Anterior cingulate cortex (tissue), 58 donors: ENCODE data around the gene HCN3.
"Not testable (repeated sequence)": the region's sequence is repeated elsewhere in the genome, so short reads cannot be mapped to it uniquely, and the experiment has no call there.

Experiments used
- DNase-seq, 58 donors: peaks; one replicate each; lab custom pipeline; 2025; lab: John Stamatoyannopoulos, UW

Gene HCN3

DNA sequence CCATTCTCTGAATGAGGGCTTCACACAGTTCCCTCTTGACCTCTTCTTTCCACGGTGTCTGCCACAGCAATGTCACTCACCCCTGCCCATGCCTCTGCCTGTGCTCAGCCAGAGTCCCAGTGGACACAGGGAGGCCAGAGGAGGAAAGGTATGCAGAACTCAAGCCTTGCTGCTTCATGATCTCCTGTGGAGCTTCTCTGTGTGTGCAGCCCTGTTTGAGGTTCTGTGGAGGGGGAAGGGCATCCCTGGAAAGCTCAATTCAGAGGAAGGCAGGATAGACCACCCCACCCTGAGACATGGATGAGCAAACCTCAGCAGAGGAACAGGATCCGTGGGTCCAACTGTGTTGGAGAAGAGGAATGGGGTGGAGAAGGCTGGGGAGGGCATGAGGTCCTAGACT is 2.0 kb downstream of the HCN3 start:
- DNase-seq, result peak in 3 of 58 donors; percentile 1 to 15 (median 15)

DNA sequence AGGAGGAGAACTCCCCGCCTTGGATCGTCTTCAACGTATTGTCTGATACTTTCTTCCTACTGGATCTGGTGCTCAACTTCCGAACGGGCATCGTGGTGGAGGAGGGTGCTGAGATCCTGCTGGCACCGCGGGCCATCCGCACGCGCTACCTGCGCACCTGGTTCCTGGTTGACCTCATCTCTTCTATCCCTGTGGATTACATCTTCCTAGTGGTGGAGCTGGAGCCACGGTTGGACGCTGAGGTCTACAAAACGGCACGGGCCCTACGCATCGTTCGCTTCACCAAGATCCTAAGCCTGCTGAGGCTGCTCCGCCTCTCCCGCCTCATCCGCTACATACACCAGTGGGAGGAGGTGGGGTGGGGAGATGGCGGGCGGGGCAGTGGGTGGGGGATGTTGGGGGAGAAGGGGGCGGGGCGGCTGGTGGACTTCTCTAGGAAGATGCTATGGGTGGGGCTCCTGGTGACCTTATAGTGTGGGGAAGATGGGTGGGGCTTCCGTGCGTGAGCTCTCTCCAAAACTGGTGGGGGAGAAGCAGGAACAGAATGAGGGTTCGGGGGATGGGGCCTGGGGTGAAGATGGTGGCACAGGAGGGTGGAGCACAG is 5.3 kb downstream of the HCN3 start:
- no peak for DNase-seq

DNA sequence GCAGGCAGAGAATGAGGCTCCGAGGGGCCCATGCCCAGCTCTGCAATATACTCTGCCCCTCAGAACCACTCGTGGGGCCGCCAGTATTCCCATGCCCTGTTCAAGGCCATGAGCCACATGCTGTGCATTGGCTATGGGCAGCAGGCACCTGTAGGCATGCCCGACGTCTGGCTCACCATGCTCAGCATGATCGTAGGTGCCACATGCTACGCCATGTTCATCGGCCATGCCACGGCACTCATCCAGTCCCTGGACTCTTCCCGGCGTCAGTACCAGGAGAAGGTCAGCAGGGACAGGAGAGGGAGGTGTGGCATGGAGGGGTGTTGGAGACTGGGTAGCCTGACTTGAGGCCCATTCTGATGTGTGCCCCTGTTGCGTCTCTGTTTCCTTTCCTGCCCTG is 7.2 kb downstream of the HCN3 start:
- no peak for DNase-seq

DNA sequence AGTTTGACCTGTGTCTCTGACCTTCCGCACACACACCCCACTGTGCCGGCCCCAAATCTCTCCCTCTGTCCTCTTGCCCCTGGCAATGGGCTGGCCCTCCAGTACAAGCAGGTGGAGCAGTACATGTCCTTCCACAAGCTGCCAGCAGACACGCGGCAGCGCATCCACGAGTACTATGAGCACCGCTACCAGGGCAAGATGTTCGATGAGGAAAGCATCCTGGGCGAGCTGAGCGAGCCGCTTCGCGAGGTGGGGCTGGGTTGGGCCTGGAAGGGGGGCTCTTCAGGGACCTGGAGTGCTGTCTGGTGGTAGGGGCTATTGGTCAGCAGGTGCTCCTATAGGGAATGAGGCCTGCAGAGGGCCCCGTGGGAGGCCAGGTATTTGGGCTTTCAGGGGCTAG is 7.8 kb downstream of the HCN3 start:
- no peak for DNase-seq

DNA sequence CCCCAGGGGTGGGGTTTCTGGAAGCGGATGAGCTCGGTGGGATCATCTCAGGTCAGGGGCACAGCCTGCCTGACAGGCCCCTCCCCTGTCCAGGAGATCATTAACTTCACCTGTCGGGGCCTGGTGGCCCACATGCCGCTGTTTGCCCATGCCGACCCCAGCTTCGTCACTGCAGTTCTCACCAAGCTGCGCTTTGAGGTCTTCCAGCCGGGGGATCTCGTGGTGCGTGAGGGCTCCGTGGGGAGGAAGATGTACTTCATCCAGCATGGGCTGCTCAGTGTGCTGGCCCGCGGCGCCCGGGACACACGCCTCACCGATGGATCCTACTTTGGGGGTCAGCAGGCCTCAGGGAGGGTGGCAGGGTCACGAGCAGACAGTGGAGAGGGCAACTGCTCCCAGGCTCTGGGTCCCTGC is 8.4 kb downstream of the HCN3 start:
- no peak for DNase-seq

DNA sequence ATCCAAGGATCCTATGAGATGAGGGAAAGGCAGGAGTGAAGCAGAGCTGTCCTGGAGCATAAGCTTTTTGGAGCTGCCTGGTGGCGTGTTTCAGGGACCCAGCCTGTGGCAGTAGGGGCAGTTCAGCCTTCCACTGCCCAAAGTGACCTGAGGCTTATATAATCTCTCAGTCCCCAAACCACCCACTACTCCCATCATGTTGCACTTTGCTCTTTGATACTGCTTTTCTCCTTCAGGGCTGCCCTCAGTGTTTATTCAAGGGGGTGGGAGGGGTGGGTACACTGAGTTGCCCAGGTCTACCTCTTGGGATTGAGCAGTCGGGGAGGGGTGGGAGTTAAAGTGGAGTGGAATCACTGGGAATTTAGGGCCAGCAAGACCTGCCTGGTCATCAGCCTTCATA is 9.3 kb downstream of the HCN3 start:
- no peak for DNase-seq

DNA sequence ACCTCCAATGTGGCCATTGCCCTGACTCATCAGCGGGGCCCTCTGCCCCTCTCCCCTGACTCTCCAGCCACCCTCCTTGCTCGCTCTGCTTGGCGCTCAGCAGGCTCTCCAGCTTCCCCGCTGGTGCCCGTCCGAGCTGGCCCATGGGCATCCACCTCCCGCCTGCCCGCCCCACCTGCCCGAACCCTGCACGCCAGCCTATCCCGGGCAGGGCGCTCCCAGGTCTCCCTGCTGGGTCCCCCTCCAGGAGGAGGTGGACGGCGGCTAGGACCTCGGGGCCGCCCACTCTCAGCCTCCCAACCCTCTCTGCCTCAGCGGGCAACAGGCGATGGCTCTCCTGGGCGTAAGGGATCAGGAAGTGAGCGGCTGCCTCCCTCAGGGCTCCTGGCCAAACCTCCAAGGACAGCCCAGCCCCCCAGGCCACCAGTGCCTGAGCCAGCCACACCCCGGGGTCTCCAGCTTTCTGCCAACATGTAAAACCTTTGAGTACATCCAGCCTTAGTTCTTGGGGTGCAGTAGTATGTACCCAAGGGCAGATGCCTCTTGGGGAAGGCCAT is 10.8 kb downstream of the HCN3 start:
- no peak for DNase-seq

DNA sequence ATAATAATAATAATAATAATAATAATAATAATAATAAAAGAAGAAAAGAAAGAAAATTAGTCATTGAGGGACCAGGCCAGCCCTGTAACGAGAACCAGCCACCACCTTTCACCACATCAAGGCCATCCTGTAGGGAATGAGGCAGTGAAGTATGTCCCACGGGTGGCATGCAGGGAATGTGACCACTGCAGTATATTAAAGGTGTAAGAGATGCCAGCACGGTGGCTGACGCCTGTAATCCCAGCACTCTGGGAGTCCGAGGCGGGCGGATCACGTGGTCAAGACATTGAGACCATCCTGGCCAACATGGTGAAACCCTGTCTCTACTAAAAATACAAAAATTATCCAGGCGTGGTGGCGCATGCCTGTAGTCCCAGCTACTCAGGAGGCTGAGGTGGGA is 13.7 kb downstream of the HCN3 start:
- not testable (repeated sequence) for DNase-seq

DNA sequence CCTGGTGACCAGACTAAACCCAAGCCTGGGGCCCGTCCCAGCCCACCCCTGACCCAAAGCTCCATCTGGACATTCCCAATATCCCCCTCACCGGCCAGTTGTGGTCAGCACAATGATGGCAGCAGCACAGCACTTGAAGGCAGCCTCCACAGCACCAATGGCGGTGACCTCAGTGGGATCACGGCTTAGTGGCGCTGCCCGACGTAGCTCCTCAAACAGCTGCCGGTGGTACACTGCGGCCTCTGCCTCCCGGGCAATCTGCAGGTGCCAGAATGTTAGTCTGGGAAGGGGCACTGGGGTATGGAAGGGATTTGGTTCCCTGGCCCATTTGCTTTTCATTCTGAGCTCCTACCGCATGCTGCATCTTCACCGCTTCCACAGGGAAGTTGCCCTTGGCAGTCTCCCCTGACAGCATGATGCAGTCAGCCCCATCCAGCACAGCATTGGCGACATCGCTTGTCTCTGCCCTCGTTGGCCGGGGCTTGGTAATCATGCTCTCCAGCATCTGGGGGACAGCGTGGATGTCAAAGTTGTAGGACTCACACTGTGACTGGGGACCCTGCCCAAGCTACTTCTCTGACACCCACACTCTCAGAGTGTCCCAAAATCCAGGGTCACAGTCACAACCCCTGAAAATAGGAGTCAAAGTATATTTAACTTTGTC is 16.0 kb downstream of the HCN3 start:
- DNase-seq, result no peak

DNA sequence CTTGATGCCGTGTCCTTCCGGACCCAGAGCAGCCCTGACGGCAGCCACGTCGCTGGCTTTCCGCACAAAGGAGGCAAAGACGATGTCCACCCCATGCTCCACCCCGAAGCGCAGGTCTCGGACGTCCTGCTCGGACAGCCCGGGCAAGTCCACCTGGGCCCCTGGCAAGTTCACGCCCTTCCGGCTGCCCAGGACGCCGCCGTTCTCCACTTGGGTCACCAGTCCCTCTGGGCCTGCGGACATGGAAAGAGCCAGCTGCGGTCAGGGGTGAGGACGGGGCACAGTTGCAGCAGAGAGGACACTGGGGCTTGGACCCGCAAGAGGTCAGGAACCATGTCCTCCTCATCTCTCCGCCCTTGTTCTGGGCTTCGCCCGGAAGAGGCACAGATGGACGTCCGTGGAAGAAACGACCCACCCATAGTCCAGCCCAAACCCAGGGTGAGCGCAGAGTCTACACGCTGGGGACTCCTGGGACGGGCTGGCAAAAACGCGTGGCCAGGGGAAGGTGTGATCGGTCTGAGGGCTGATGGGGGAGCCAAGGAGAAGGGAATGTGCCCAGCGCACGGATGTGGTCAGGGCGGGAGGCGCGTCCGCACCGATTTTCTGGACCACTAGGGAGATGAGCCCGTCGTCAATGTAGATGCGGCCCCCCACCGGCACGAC is 17.4 kb downstream of the HCN3 start:
- no peak for DNase-seq

DNA sequence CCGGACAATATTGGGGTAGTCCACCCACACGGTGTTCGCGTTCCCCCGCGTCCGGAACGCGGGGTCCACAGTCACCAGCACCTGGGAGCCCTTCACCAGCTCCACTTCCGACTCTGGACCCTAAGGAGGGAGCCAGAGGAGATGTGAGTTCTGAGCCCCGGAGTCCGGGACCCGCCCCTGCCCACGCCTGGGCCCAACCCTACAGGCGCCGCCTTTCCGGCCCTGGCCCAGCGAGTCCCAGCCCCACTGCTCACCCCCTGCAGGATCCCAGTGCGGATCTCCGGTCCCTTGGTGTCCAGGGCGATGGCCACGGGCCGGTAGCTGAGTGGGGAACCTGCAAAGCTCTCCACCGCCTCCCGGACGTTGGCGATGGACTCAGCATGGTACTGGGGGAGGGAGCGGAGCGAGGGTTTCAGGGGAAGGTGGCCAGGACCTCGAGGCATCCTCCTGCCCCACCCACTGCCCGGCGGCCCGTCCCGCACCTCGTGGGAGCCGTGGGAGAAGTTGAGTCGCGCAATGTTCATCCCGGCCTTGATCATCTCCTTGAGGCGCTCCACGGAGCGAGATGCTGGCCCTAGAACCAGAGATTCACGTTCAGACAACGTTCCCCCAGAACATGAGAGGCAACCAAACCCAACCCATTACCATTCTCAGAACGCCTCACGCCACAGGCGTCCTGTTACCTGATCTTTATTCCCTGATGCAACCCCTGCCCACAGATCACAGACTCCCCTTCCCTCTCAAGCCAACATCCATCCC is 18.1 kb downstream of the HCN3 start:
- DNase-seq, result no peak

DNA sequence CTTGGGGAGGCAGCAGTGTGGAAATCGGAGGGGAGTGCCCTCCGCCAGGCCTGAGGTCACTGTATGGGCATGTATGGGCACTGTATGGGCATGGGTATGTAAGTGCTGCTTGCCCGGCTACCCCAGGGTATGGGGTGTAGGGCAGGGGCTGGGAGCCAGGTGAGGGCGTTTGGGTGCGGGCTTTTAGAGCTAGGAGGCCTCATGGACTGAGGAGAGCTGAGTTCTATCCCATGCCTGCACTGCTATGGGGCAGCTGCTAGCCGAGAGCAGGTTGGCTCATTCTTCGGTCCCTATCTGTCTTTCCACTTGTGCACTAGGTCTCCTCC is 18.6 kb downstream of the HCN3 start:
- DNase-seq, result no peak

DNA sequence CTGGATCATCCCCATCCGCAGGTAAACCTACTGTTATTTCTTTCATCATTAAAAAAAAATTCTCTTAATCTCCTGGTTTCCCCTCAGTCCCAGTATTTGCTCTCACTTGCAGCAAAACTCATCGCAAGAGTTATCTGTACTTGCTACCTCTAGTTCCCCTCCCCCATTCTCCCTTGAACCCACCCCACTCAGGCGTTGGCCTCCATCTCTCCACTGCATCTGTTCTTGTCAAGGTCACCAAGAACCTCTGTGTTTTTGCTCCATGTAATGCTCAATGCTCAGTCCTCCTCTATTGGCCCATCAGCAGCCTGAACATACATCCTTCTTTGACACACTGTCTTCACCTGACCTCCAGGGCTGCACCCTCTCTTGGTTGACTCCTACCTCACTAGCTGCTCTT is 19.4 kb downstream of the HCN3 start:
- no peak for DNase-seq

DNA sequence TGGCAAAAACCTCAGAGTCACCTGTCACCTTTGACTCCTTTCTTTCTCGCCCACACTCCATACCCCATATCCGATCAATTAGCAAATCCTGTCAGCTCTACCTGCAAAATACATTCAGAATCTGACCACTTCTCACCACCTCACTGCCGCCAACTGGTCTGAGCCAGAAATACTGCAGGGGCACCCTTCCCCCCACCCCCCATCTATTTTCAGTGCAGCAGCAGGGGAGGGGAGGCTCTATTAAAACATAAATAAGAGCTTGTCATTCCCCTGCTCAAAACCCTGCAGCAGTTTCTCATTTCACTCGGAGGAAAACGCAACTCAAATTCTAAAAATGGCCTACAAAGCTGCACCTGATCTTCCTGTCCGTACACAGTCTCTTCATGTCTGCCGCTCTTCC is 20.1 kb downstream of the HCN3 start:
- no peak for DNase-seq

DNA sequence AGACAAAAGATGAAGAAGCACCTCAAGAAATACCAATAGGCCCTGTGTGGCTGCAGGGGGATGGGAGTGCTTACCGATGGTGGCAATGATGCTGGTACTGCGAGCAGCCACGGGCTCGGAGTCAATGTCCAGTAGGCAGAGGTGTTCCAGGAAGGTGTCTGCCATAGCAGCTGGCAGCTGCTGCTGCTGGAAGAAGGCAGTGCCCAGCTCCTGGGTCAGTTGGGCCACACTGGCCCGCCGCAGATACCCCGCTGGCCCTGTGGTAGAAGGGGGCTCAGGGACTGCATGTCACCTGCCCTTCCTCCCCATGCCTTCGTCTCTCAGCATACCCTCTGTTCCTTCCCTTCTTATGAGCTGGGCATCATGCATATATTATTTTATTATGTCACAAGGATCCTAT is 22.8 kb downstream of the HCN3 start:
- DNase-seq, result no peak

DNA sequence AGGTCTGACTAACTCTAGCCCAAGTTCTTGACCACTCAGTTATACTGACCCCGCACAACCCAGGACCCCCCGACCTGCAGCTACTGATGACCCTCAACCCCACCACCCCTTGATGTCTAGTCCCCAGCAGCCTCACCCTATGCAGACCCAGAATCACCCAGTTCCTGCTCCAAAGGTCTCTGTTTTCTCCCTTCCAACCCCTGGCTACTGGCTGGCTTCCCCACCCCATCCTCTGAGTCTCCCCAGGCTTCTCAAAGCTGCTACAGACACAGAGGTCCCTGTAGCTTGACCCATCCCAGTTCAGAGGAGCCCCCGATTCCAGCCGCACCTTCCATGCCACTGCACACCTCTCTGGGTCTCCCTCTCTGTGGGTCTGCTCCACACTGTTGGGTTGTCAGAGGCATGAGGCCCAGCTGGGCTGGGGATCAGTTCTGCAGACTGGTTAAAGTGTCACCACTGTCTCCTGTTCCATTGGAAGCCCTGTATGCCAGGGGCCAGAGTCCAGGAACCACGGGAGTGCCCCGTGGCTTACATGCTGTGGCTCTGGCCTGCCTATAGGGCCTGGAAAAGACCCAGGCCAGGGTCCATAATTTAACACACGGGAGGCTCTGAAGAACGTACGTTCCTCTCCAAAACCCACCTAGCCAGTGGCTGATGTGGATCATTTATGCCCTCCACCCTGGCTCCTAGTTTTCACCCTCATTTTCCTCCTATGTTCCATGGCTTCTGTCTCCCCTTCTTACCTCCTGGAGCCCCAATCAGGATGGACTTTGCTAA is 23.5 kb downstream of the HCN3 start:
- no peak for DNase-seq

DNA sequence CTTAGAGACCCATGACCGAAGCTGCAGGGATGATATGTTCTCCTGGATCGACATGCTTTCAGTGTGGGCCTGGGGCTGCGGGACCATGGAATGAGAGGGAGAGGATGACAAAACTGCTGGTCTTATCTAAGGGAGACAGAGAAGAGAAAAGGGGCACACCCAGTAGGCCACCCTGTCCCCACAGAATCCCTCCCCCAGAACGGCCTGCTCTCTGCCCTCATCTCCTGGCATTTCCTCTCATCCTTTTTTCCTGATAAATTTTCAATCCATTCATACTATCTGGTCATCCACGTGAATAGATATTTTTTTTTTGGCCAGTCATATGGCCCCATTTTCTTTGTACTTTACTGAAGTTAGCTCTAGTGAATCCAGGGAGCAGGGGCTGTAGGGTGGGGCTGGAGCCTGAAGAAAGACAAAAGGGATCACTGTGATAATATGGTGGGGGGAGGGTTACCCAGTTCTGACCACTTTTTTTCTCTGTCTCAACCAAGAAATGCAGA is 24.1 kb downstream of the HCN3 start, which contains the start of gene PKLR:
TSS of gene PKLR (minus strand) at position 97 of the 500 bp plus-strand sequence. CDS start at position 54, 43 bp downstream.
- DNase-seq, result no peak

DNA sequence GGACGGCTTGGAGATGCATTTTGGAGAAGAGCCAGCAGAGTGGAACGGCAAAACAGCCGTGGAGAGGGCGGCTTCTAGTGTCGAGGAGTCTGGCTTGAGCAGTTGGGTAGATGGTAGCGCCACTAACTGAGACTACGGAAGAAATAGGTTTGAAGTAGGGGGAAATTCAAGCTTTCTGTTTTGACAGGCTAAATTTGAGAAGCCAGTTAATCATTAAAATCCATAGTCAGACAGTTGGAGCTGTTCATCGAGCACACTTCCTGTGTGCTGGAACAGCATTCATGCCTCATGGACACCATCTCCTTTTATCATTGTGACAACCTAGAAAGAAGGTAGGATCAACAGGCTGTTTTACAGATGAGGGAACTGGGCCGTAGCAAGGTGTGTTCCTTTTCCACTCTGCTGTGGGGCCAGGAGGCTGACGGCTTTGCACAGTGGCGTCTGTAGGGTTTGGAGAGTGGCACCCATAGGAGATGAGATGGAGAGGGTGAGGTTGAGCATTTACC is 27.3 kb downstream of the HCN3 start:
- DNase-seq, result no peak

DNA sequence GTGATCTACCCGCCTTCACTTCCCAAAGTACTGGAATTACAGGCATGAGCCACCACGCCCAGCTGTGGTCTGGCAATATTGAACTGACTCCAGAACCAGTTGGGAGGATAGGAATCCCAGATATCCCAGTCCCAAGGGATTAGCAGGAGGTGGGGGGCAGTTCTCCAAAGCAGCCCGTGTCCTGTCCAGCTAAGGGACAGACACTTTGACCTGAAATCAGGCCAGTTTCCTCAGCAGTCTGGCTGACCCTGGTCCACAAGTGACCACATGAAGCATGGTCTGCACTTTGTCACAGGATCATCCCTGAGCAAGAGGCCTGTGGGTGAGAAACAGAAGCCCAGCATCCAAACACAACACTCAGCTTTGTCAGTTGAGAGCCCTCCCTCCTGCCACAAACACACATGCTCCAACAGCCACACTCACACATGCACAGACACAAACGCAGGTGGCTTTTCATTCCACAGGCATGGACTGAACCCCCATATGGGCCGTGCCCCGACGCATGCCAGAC is 28.7 kb downstream of the HCN3 start:
- no peak for DNase-seq
